ENCODE results near the gene TSPAN18. TPM values are rescaled to one million over a fixed set of nuclear protein-coding genes. Genes with fewer than 3 reads are reported as not detected.

The TSPAN18 gene
- total and polyA plus RNA-seq, 2 of the 8 experiments (the other 6 are each of a cell fraction or from before 2014, with no cell fraction given) = 5.2 to 10.2 TPM

DNA sequence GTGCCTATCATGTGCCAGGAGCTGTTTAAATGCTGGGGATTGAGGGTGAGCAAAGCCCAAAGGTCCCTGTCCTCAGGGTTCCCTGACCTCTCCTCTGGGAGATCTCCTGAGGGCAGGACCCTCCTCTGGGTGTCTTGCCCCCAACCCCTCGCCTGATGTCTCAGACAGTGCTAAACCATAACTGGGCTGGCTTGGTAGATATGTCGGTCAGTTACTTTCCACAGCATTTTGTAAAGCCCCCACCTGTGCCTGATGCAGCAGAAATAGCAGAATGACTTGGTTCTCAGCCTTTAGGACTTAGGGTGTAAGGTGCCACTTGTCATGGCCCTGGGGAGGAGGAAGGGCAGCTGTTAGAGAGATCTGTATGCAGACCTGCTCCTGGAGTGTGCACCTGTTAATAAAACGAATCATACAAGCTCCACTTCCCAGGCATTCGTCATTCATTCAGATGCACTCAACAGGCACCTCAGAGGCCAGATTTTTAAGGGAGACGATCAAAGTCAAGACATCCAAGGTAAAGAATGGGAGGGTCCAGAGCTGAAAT is 135.9 kb downstream of the TSPAN18 start:
- no peak overlapping the region for H2AFZ ChIP-seq (ENCODE audit: low read length)
- peak overlapping the region; percentile 98 for H2BK20ac ChIP-seq (ENCODE audit: low read length)
- TF ChIP-seq TBP (IDR thresholded peaks at IDR 0.05; ENCODE audit: low read depth, low read length) (0 out of 2 replicates have a peak, but pooled peaks have one; percentile 11), JUN (IDR thresholded peaks at IDR 0.05; ENCODE audit: low read depth, low read length) (no peak), GTF2F1 (IDR thresholded peaks at IDR 0.05; ENCODE audit: borderline replicate concordance, low read depth, low read length) (no peak)
- TF ChIP-seq, protein P1, sequence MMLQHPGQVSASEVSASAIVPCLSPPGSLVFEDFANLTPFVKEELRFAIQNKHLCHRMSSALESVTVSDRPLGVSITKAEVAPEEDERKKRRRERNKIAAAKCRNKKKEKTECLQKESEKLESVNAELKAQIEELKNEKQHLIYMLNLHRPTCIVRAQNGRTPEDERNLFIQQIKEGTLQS (IDR thresholded peaks at IDR 0.05; ENCODE audit: insufficient read depth, low read depth, low read length) = no peak
- H2AK5ac ChIP-seq (ENCODE audit: low read depth, low read length) = peak overlapping the region; percentile 76
- no peak overlapping the region for H3K4ac ChIP-seq (replicated peaks; ENCODE audit: insufficient read length, low read depth, low read length)
- H2BK5ac ChIP-seq (ENCODE audit: low read depth, low read length) = peak overlapping the region; percentile 87; the same call in 1 of the 2 replicates
- no peaks in the 10 kb centered on the region for H3K9me3 ChIP-seq (ENCODE audit: insufficient read depth in 2 of 2, low read depth in 1 of 2, low read length in 1 of 2)
- no peak overlapping the region for H3K9ac ChIP-seq (replicated peaks in 1 of 4; ENCODE audit: extremely low read depth in 1 of 4, low read depth in 3 of 4, low read length in 3 of 4)
- FAIRE-seq = no peak
- no peaks in the 10 kb centered on the region for H3K79me2 ChIP-seq (ENCODE audit: control insufficient read depth in 1 of 2, insufficient read depth in 2 of 2, low read length in 2 of 2)
- no peaks in the 10 kb centered on the region for H4K20me1 ChIP-seq (replicated peaks in 1 of 2; ENCODE audit: control insufficient read depth in 1 of 2, insufficient read depth in 2 of 2, low read length in 2 of 2)
- CTCF ChIA-PET (ENCODE audit: partially characterized antibody) = interaction anchor here (0.6 to 2.9 kb wide), 15 partner anchors 10 to 224 kb away, joined by 3 to 10 read pairs (median 4); no protein-coding TSS in a partner anchor
- H2BK15ac ChIP-seq (ENCODE audit: low read length) = peak overlapping the region; percentile 73
- POLR2A ChIA-PET (ENCODE audit: partially characterized antibody) = interaction anchor here (0.8 to 2.1 kb wide), 8 partner anchors 8 to 64 kb away, joined by 3 to 7 read pairs (median 4); no protein-coding TSS in a partner anchor
- H4K8ac ChIP-seq (ENCODE audit: extremely low read depth, insufficient read depth, low read length) = no peak overlapping the region
- H3K27me3 ChIP-seq (replicated peaks in 1 of 4; ENCODE audit: control insufficient read depth in 3 of 4, extremely low read depth in 1 of 4, insufficient read depth in 3 of 4, low read length in 3 of 4) = no peaks in the 10 kb centered on the region
- H4K5ac ChIP-seq (ENCODE audit: insufficient read length, low read depth, low read length) = no peak overlapping the region
- no peak overlapping the region for H3K14ac ChIP-seq (ENCODE audit: insufficient read length)
- peak overlapping the region in 1 of 2 experiments; percentile 9; a peak in 2 of 4 replicates for H3K4me2 ChIP-seq (ENCODE audit: insufficient read depth in 1 of 2, low read depth in 2 of 2, low read length in 2 of 2)
- H3K27ac ChIP-seq (ENCODE audit: low read depth, low read length) = peak overlapping the region; percentile 63
- H3K36me3 ChIP-seq (ENCODE audit: control insufficient read depth in 2 of 4, insufficient read depth in 4 of 4, low read length in 3 of 4) = no peaks in the 10 kb centered on the region
- H3K23ac ChIP-seq (ENCODE audit: insufficient read length) = no peak overlapping the region
- peak overlapping the region; percentile 31 for H2BK120ac ChIP-seq (replicated peaks; ENCODE audit: low read depth, low read length)
- H3K18ac ChIP-seq (ENCODE audit: extremely low read depth, low read length) = peak overlapping the region; percentile 76
- no peaks in the 10 kb centered on the region for H3K23me2 ChIP-seq (ENCODE audit: low read depth, low read length)
- H3K4me3 ChIP-seq (ENCODE audit: extremely low read depth in 1 of 4, insufficient read depth in 2 of 4, low read depth in 3 of 4, low read length in 4 of 4) = no peak overlapping the region; a peak in 1 of 8 replicates
- H3K56ac ChIP-seq (replicated peaks; ENCODE audit: insufficient read length, low read depth, low read length) = no peak overlapping the region
- peaks cover 33 to 52% (median 38%) of the 10 kb centered on the region in 4 experiments for H3K4me1 ChIP-seq (replicated peaks in 1 of 4; ENCODE audit: control insufficient read depth in 3 of 4, insufficient read depth in 4 of 4, low read length in 3 of 4)
- H3K79me1 ChIP-seq (ENCODE audit: low read depth, low read length) = no peaks in the 10 kb centered on the region
- DNase-seq (ENCODE audit: low read depth in 1 of 2, low spot score in 2 of 2) = no peak
- WGBS, 2 experiments (ENCODE audit: extremely low coverage in 1 of 2, insufficient coverage in 1 of 2, insufficient read length in 1 of 2, insufficient replicate concordance in 2 of 2, low coverage in 1 of 2, low lambda C conversion rate in 2 of 2, missing lambda C conversion rate in 1 of 2) = 74% methylated on average over 5 of the region's 5 CpGs; no CpG with 5 or more reads in 1 of the 2 experiments
- peak overlapping the region; percentile 27 for H4K91ac ChIP-seq (replicated peaks; ENCODE audit: insufficient read length, low read length)
- peak overlapping the region; percentile 94 for H2BK12ac ChIP-seq (ENCODE audit: low read depth, low read length)
